Heart right ventricle (tissue), 16 donors: ENCODE measurements around the gene SARM1. TPM values are rescaled to one million over a fixed set of nuclear protein-coding genes. Genes with fewer than 3 reads are reported as not detected.

Source experiments
- ATAC-seq, 8 donors: fragments of 200-7000 bp; cut with Tn5 transposase; one replicate each; pipeline ENCODE4 v1.9.1; 2020; ENCODE audit warnings: mild to moderate bottlenecking in 8 of 8, moderate library complexity in 8 of 8, moderate number of reproducible peaks in 1 of 8
- DNase-seq, 2 donors: peaks; one replicate each; pipeline ENCODE4 v3.0.0-alpha.2; 2020
- H3K27ac ChIP-seq, 10 donors: fragments of 200-600 bp; sonication (generic) in 2 of 10; one replicate each; pipeline versions ENCODE4 v1.5.0 to v1.8.0; 2020 to 2022; ENCODE audit warnings: mild to moderate bottlenecking in 3 of 10
- H3K27me3 ChIP-seq, 7 donors: fragments of 200-600 bp; one replicate each; pipeline ENCODE4 v1.8.0; 2021 to 2022; ENCODE audit warnings: mild to moderate bottlenecking in 2 of 7
- H3K36me3 ChIP-seq, 9 donors: fragments of 200-600 bp; sonication (generic) in 1 of 9; one replicate each; pipeline versions ENCODE4 v1.5.0 to v1.8.0; 2020 to 2022; ENCODE audit warnings: mild to moderate bottlenecking in 2 of 9
- H3K4me1 ChIP-seq, 9 donors: fragments of 200-600 bp; sonication (generic) in 1 of 9; one replicate each; pipeline versions ENCODE4 v1.5.0 to v1.8.0; 2020 to 2022; ENCODE audit warnings: mild to moderate bottlenecking in 4 of 9
- H3K4me3 ChIP-seq, 10 donors: fragments of 200-600 bp; sonication (generic) in 2 of 10; one replicate each; pipeline versions ENCODE4 v1.5.0 to v1.8.0; 2020 to 2022; ENCODE audit warnings: mild to moderate bottlenecking in 7 of 10, moderate library complexity in 2 of 10
- H3K9me3 ChIP-seq, 11 donors: fragments of 200-600 bp in 10 of 11; sonication (generic) in 2 of 11; one replicate each; pipeline versions ENCODE4 v1.5.0 to v1.8.0; 2013 to 2022; ENCODE audit warnings: mild to moderate bottlenecking in 2 of 11, control low read depth in 1 of 11, moderate library complexity in 1 of 11
- CTCF ChIP-seq, 9 donors: fragments of 200-600 bp; sonication (generic) in 2 of 9; IDR thresholded peaks; one replicate each; pipeline versions ENCODE4 v1.5.0 to v1.8.0; 2021 to 2022; ENCODE audit warnings: antibody characterized with exemption in 9 of 9, mild to moderate bottlenecking in 5 of 9, moderate library complexity in 1 of 9
- WGBS, 2 donors: extraction: QIAGEN DNeasy Blood & Tissue Kit; methylation state at CpG; one replicate each; pipeline ENCODE4 v1.1.7; 2013; ENCODE audit warnings: inconsistent platforms in 1 of 2; 5-methylcytosine and 5-hydroxymethylcytosine counted together
- intact Hi-C, 10 donors: fragments of 100-400 bp; cut with DNase I; formaldehyde crosslinking; loops; one replicate each; pipeline versions ENCODE4 v1.11.1 to v1.14.2; 2022
- polyA plus RNA-seq, 2 donors: library from polyadenylated mRNA; stranded (reverse); fragments of 200-250 nt; gene quantifications; one replicate each; pipeline ENCODE4 v1.2.3, GENCODE V29; 2013
- total RNA-seq, 10 donors: library from RNA; stranded (reverse); fragmentation: NEBNext Ultra II Directional in 3 of 10; extraction: Animal tissue kit (Norgen Biotek cat#: 25700) in 3 of 10; gene quantifications; one replicate each; pipeline versions ENCODE4 v1.2.1 to v1.2.4, GENCODE V29; 2021 to 2023
- donor health status: Arrhythmogenic right ventricular cardiomyopathy.
- donor health status: ischemic (EF 13 %, LVEDD 7.1; RV severe dilation, severe dysfunction).
- donor health status: healthy with polysubstance abuse.
- donor health status: DM: no; HTN: yes; CAD: no.
- donor health status: DM: no; HTN: no; CAD: no.
- donor health status: ischemic (EF 25% LVEDD 6.9; RV normal size, moderate dysfunction).
- donor health status: ischemic (EF 25% LVEDD 5.7; RV mildly dilated, moderate dysfunction).
- donor health status: healthy.
- donor health status: DM: yes; HTN: yes; CAD: no.
- donor health status: Ischemic cardiomyopathy.
- donor health status: ischemic (EF 35%, LVEDD 5.7; RV mildly dilated, moderate dysfunction).
- donor health status: nonischemic (EF 11% LVEDD 7.7; RV severe dilation, severe dysfunction).
- donor health status: DM: yes; HTN: yes; CAD: no.
- donor health status: PGD.
- donor health status: ischemic (EF 29% LVEDD 5.4; RV normal size, mild dysfunction).
- donor health status: nonischemic (EF 23%, LVEDD 6.1; RV moderate dilation, normal function).

The SARM1 gene
- total and polyA plus RNA-seq, 12 donors, result 4.4 to 10.5 (median 8.0) TPM

GRCh38 chr17:28341516-28341915 lies 30.0 kb upstream of the SARM1 start:
- Histone ChIP-seq H3K36me3 (peaks cover 8 to 78% (median 66%) of the 10 kb centered on the region in 9 donors), H3K9me3 (no peaks in the 10 kb centered on the region), H3K4me3 (no peak overlapping the region), H3K27ac (no peak overlapping the region), H3K27me3 (no peaks in the 10 kb centered on the region), H3K4me1 (peaks cover 12 to 70% (median 54%) of the 10 kb centered on the region in 9 donors)
- WGBS, 2 donors, result 93 to 94% methylated on average over 11 of the region's 11 CpGs
- intact Hi-C loops, result no loop called here
- no peak for TF ChIP-seq CTCF (IDR thresholded peaks at IDR 0.05)
- no peak for ATAC-seq
- DNase-seq, result no peak

- WGBS, 2 donors, result 90% methylated on average over 14 of the region's 14 CpGs
- no peak for DNase-seq
- Histone ChIP-seq H3K4me3 (no peak overlapping the region), H3K27ac (no peak overlapping the region), H3K27me3 (no peaks in the 10 kb centered on the region), H3K9me3 (no peaks in the 10 kb centered on the region), H3K4me1 (peaks cover 18 to 70% (median 54%) of the 10 kb centered on the region in 9 donors), H3K36me3 (peaks cover 8 to 86% (median 74%) of the 10 kb centered on the region in 9 donors)
- ATAC-seq, result no peak
- TF ChIP-seq CTCF (IDR thresholded peaks at IDR 0.05), result no peak
- intact Hi-C loops, result no loop called here
These were observed 29.2 kb upstream of the SARM1 start for GRCh38 chr17:28342313-28342712.

- no peak overlapping the region for H3K4me3 ChIP-seq
- peaks cover 18 to 68% (median 53%) of the 10 kb centered on the region in 9 donors for H3K4me1 ChIP-seq
- no peak for TF ChIP-seq CTCF (IDR thresholded peaks at IDR 0.05)
- H3K27ac ChIP-seq, result peak overlapping the region in 2 of 10 donors; percentile 12 to 21
- intact Hi-C loops, result no loop called here
- H3K27me3 ChIP-seq, result no peaks in the 10 kb centered on the region
- H3K36me3 ChIP-seq, result peaks cover 8 to 95% (median 81%) of the 10 kb centered on the region in 9 donors
- ATAC-seq (peak in 1 of 8 donors; percentile 33), DNase-seq (no peak)
- no peaks in the 10 kb centered on the region for H3K9me3 ChIP-seq
- WGBS, 2 donors, result 71 to 75% methylated on average over 10 of the region's 10 CpGs
These were observed 28.0 kb upstream of the SARM1 start for GRCh38 chr17:28343491-28343932.

GRCh38 chr17:28344011-28344410 lies 27.5 kb upstream of the SARM1 start:
- Histone ChIP-seq H3K4me1 (peaks cover 18 to 64% (median 48%) of the 10 kb centered on the region in 9 donors), H3K27ac (peak overlapping the region in 2 of 10 donors; percentile 12 to 21), H3K36me3 (peaks cover 8 to 99% (median 86%) of the 10 kb centered on the region in 9 donors), H3K4me3 (no peak overlapping the region), H3K9me3 (no peaks in the 10 kb centered on the region), H3K27me3 (no peaks in the 10 kb centered on the region)
- TF ChIP-seq CTCF (IDR thresholded peaks at IDR 0.05), result no peak
- intact Hi-C loops, result no loop called here
- DNase-seq (no peak), ATAC-seq (peak in 1 of 8 donors; percentile 1)
- 79 to 83% methylated on average over 9 of the region's 9 CpGs for WGBS, 2 donors
